Ectodermal cell (in vitro differentiated cells): ENCODE measurements around the gene PEX5L.

Source experiments
- H3K27ac ChIP-seq: 2 replicates; pipeline ENCODE4 v1.7.0; 2013; ENCODE audit warnings: mild to moderate bottlenecking, low read depth, low read length; ENCODE audit not compliant: insufficient read depth, poor library complexity, severe bottlenecking
- H3K27me3 ChIP-seq: 2 replicates; pipeline ENCODE4 v1.7.0; 2013; ENCODE audit warnings: mild to moderate bottlenecking, low read length; ENCODE audit not compliant: insufficient read depth, control insufficient read depth, poor library complexity, severe bottlenecking
- H3K36me3 ChIP-seq: one replicate; pipeline ENCODE4 v1.7.0; 2013; ENCODE audit warnings: low read length; ENCODE audit not compliant: control insufficient read depth, insufficient read depth
- H3K4me1 ChIP-seq: one replicate; pipeline ENCODE4 v1.7.0; 2013; ENCODE audit warnings: low read length; ENCODE audit not compliant: control insufficient read depth, insufficient read depth
- H3K4me3 ChIP-seq: 2 replicates; pipeline ENCODE4 v1.7.0; 2013; ENCODE audit warnings: low read depth, low read length, control low read depth; ENCODE audit not compliant: insufficient read depth
- H3K9me3 ChIP-seq: 2 replicates; pipeline ENCODE4 v1.7.0; 2013; ENCODE audit warnings: mild to moderate bottlenecking, low read length, moderate library complexity; ENCODE audit not compliant: control insufficient read depth
- WGBS, 2 experiments: methylation state at CpG; one replicate each; pipeline ENCODE4 v1.1.7; 2013; ENCODE audit warnings: missing lambda C conversion rate in 2 of 2; 5-methylcytosine and 5-hydroxymethylcytosine counted together

PEX5L gene

GRCh38 chr3:179958759-179959158 is 78.0 kb downstream of the PEX5L start:
- no peaks in the 10 kb centered on the region for H3K9me3 ChIP-seq
- H3K4me3 ChIP-seq: no peak overlapping the region
- no peak overlapping the region for H3K27ac ChIP-seq
- WGBS, 2 experiments: 88 to 92% methylated on average over 8 to 9 of the region's 9 CpGs
- H3K4me1 ChIP-seq: no peaks in the 10 kb centered on the region
- no peaks in the 10 kb centered on the region for H3K36me3 ChIP-seq
- H3K27me3 ChIP-seq: no peaks in the 10 kb centered on the region

GRCh38 chr3:179958143-179958542 is 78.6 kb downstream of the PEX5L start:
- no peak overlapping the region for H3K4me3 ChIP-seq
- H3K27me3 ChIP-seq: no peaks in the 10 kb centered on the region
- WGBS, 2 experiments: 94 to 98% methylated on average over 2 of the region's 2 CpGs
- no peaks in the 10 kb centered on the region for H3K4me1 ChIP-seq
- H3K9me3 ChIP-seq: no peaks in the 10 kb centered on the region
- H3K27ac ChIP-seq: no peak overlapping the region
- H3K36me3 ChIP-seq: no peaks in the 10 kb centered on the region

- Histone ChIP-seq H3K27me3 (no peaks in the 10 kb centered on the region), H3K4me3 (no peak overlapping the region), H3K9me3 (no peaks in the 10 kb centered on the region), H3K4me1 (no peaks in the 10 kb centered on the region), H3K36me3 (no peaks in the 10 kb centered on the region), H3K27ac (no peak overlapping the region)
- WGBS, 2 experiments: 54 to 79% methylated on average over 1 to 2 of the region's 2 CpGs
These were observed 79.4 kb downstream of the PEX5L start for GRCh38 chr3:179957264-179957845.

GRCh38 chr3:179956416-179956830 is 80.3 kb downstream of the PEX5L start:
- Histone ChIP-seq H3K27ac (no peak overlapping the region), H3K27me3 (no peaks in the 10 kb centered on the region), H3K9me3 (no peaks in the 10 kb centered on the region), H3K4me1 (no peaks in the 10 kb centered on the region), H3K36me3 (no peaks in the 10 kb centered on the region), H3K4me3 (no peak overlapping the region)
- WGBS, 2 experiments: 94 to 97% methylated on average over 7 of the region's 7 CpGs

GRCh38 chr3:179955809-179956208 is 80.9 kb downstream of the PEX5L start:
- Histone ChIP-seq H3K4me3 (no peak overlapping the region), H3K4me1 (no peaks in the 10 kb centered on the region), H3K27ac (no peak overlapping the region), H3K9me3 (no peaks in the 10 kb centered on the region), H3K36me3 (no peaks in the 10 kb centered on the region), H3K27me3 (no peaks in the 10 kb centered on the region)
- 67 to 78% methylated on average over 2 of the region's 3 CpGs for WGBS, 2 experiments

- Histone ChIP-seq H3K4me1 (no peaks in the 10 kb centered on the region), H3K4me3 (no peak overlapping the region), H3K27me3 (no peaks in the 10 kb centered on the region), H3K27ac (no peak overlapping the region), H3K9me3 (no peaks in the 10 kb centered on the region), H3K36me3 (no peaks in the 10 kb centered on the region)
- 92 to 97% methylated on average over 5 of the region's 5 CpGs for WGBS, 2 experiments
These were observed 81.5 kb downstream of the PEX5L start for GRCh38 chr3:179955286-179955685.

GRCh38 chr3:179953993-179954870 is 82.5 kb downstream of the PEX5L start:
- no peaks in the 10 kb centered on the region for H3K9me3 ChIP-seq
- 78 to 84% methylated on average over 6 to 8 of the region's 8 CpGs for WGBS, 2 experiments
- H3K4me1 ChIP-seq: no peaks in the 10 kb centered on the region
- H3K27me3 ChIP-seq: no peaks in the 10 kb centered on the region
- no peaks in the 10 kb centered on the region for H3K36me3 ChIP-seq
- no peak overlapping the region for H3K4me3 ChIP-seq
- H3K27ac ChIP-seq: no peak overlapping the region

- H3K27ac ChIP-seq: no peak overlapping the region
- no peaks in the 10 kb centered on the region for H3K4me1 ChIP-seq
- H3K36me3 ChIP-seq: no peaks in the 10 kb centered on the region
- H3K9me3 ChIP-seq: no peaks in the 10 kb centered on the region
- H3K4me3 ChIP-seq: no peak overlapping the region
- no peaks in the 10 kb centered on the region for H3K27me3 ChIP-seq
- 79% methylated on average over 4 to 5 of the region's 5 CpGs for WGBS, 2 experiments
These were observed 85.9 kb downstream of the PEX5L start for GRCh38 chr3:179950840-179951239.

- Histone ChIP-seq H3K4me1 (no peaks in the 10 kb centered on the region), H3K4me3 (no peak overlapping the region), H3K27me3 (no peaks in the 10 kb centered on the region), H3K36me3 (no peaks in the 10 kb centered on the region), H3K27ac (no peak overlapping the region), H3K9me3 (no peaks in the 10 kb centered on the region)
- 91 to 97% methylated on average over 2 of the region's 2 CpGs for WGBS, 2 experiments
These were observed 86.9 kb downstream of the PEX5L start for GRCh38 chr3:179949869-179950268.

GRCh38 chr3:179949412-179949811 is 87.3 kb downstream of the PEX5L start:
- H3K4me3 ChIP-seq: no peak overlapping the region
- WGBS, 2 experiments: 33 to 38% methylated on average over 1 of the region's 1 CpG
- no peak overlapping the region for H3K27ac ChIP-seq
- H3K9me3 ChIP-seq: no peaks in the 10 kb centered on the region
- no peaks in the 10 kb centered on the region for H3K4me1 ChIP-seq
- H3K36me3 ChIP-seq: no peaks in the 10 kb centered on the region
- H3K27me3 ChIP-seq: no peaks in the 10 kb centered on the region
